ENCODE measurements around the gene PGA3. TPM values are rescaled to one million over a fixed set of nuclear protein-coding genes. Genes with fewer than 3 reads are reported as not detected.
A peak's percentile ranks its signal among the peaks of the same experiment; 100 is the strongest.
"Not testable (repeated sequence)": the region's sequence is repeated elsewhere in the genome, so short reads cannot be mapped to it uniquely, and the experiment has no call there.

The PGA3 gene
- total RNA-seq, 8 experiments from 2014 or later, result 0.49 to 4.5 (median 1.4) TPM; not detected in 2

DNA sequence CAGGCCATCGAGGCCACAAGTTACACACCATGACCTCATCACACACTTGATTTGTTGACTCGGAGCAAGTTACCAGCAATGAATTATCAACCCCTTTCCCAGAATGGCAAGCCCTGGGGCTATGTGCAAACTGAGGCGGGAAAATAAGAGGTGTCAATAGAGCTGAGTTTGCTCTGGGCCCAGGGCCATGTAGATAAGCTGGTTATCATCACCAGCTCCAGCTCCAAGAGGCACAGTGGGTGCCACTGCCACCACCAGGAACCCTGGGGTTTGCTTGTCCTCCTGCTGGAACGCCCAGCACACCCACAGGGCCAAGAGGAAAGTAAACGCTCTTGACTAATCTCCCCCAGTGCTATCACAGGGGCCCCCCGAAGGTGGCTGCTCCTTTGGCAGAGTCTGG is 29.0 kb upstream of the PGA3 start:
- Histone ChIP-seq H3K4me3 (no peak overlapping the region), H3K4me1 (replicated peaks in 1 of 2) (no peaks in the 10 kb centered on the region), H3K27ac (no peak overlapping the region)
- 33 to 100% (median 58%) methylated on average over 1 to 3 of the region's 6 CpGs; no CpG with 5 or more reads in 5 of the 10 experiments for WGBS, 10 experiments
- in situ Hi-C loops (cut with MboI; ENCODE audit: low pct_unique_long_range_greater_than_20kb in 2 of 9, low sequenced_read_pairs in 9 of 9, unreplicated experiment in 9 of 9), result loop anchor here in 1 of 9 experiments (25.0 kb wide), 1 partner anchor 337 kb away; the partner anchor contains the start of gene CCDC86
- ATAC-seq (replicated peaks in 6 of 8), result no peak

DNA sequence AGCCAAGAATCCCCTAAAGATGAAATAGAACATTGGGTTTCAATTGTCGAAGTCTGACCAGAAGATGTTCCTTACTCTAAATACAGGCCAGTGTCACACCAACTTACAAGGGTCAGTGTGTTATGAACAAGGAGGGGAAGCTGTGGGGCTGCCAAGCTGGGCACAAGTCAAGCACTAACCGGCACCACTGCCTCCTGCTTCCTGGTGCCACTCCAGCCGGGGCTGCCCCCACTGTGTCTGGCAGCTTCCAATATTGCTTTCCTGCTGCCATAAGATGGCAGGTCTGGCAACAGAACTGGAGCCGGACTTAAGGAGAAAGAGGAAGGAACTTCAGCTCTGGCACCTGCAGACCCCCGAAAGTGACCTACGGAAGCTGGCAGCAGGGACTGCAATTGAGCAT is 28.4 kb upstream of the PGA3 start:
- H3K4me3 ChIP-seq, result no peak overlapping the region
- no peaks in the 10 kb centered on the region for H3K4me1 ChIP-seq (replicated peaks in 1 of 2)
- ATAC-seq (replicated peaks in 6 of 8), result no peak
- in situ Hi-C loops (cut with MboI; ENCODE audit: low pct_unique_long_range_greater_than_20kb in 2 of 9, low sequenced_read_pairs in 9 of 9, unreplicated experiment in 9 of 9), result loop anchor here in 4 of 9 experiments (25.0 kb wide), 1 partner anchor 338 kb away; the partner anchor contains the start of gene CCDC86 (in 4 of the 4)
- H3K27ac ChIP-seq, result no peak overlapping the region
- 60 to 100% (median 83%) methylated on average over 1 to 4 of the region's 6 CpGs; no CpG with 5 or more reads in 1 of the 10 experiments for WGBS, 10 experiments

DNA sequence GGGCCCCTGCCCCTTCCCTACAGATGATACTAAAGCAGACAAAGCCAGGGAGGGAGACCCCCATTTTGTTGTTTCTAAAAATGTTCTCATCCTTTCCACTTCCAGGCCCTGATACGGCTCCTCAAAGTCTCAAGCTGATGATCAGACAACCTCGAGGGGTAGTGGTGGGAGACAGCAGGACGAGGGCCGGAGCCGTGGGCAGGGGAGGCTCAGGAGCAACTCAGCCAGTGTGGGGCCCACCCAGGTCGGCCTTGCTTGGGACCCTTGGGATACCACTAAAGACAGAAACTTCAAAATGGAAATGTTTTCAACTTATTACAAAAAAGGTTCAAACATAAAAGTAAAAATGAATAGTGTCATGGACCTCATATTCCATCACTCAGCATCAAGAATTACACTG is 26.9 kb upstream of the PGA3 start:
- no peaks in the 10 kb centered on the region for H3K4me1 ChIP-seq (replicated peaks in 1 of 2)
- H3K4me3 ChIP-seq, result no peak overlapping the region
- ATAC-seq (replicated peaks in 6 of 8), result no peak
- WGBS, 10 experiments, result 60 to 80% (median 68%) methylated on average over 1 to 5 of the region's 6 CpGs; no CpG with 5 or more reads in 5 of the 10 experiments
- in situ Hi-C loops (cut with MboI; ENCODE audit: low pct_unique_long_range_greater_than_20kb in 2 of 9, low sequenced_read_pairs in 9 of 9, unreplicated experiment in 9 of 9), result loop anchor here in 3 of 9 experiments (25.0 kb wide), 1 partner anchor 339 kb away; the partner anchor contains the start of gene CCDC86 (in 3 of the 3)
- H3K27ac ChIP-seq, result no peak overlapping the region

DNA sequence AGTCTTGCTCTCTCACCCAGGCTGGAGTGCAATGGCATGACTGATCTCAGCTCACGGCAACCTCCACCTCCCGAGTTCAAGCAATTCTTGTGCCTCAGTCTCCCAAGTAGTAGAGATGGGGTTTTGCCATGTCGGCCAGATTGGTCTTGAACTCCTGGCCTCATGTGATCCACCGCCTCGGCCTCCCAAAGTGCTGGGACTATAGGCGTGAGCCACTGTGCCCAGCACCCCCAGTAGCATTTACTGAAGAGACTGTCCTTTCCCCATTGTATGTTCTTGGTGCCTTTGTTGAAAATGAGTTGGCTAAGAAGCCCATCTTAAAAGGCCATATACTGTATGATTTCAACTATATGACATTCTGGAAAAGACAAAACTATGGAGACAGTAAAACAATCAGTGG is 23.1 kb upstream of the PGA3 start:
- H3K4me3 ChIP-seq; H3K27ac ChIP-seq; ATAC-seq (replicated peaks in 6 of 8); H3K4me1 ChIP-seq (replicated peaks in 1 of 2): not testable (repeated sequence)
- in situ Hi-C loops (cut with MboI; ENCODE audit: low pct_unique_long_range_greater_than_20kb in 2 of 9, low sequenced_read_pairs in 9 of 9, unreplicated experiment in 9 of 9), result loop anchor here in 3 of 9 experiments (25.0 kb wide), 1 partner anchor 343 kb away; the partner anchor contains the start of gene CCDC86 (in 3 of the 3)
- WGBS, 10 experiments, result 40 to 100% (median 95%) methylated on average over 1 to 4 of the region's 6 CpGs; no CpG with 5 or more reads in 3 of the 10 experiments

DNA sequence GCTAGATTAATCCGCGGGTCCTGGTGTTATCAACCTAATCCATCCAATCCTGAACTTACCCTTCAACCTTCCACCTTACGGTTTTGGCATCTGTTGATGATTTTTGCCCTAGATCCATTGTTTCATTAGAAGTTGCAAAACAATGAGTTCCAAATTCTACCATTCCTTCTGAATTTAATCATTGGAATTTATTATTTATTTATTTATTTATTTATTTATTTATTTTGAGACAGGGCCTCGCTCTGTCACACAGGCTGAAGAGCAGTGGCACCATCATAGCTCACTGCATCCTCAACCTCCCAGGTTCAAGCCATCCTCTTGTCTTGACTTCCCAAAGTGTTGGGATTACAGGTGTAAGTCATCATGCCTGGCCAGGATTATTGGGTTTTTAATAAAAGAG is 21.8 kb upstream of the PGA3 start:
- 50 to 96% (median 90%) methylated on average over 3 to 4 of the region's 4 CpGs; no CpG with 5 or more reads in 1 of the 10 experiments for WGBS, 10 experiments
- no peak overlapping the region for H3K4me3 ChIP-seq
- no peaks in the 10 kb centered on the region for H3K4me1 ChIP-seq (replicated peaks in 1 of 2)
- in situ Hi-C loops (cut with MboI; ENCODE audit: low pct_unique_long_range_greater_than_20kb in 2 of 9, low sequenced_read_pairs in 9 of 9, unreplicated experiment in 9 of 9), result loop anchor here in 3 of 9 experiments (25.0 kb wide), 1 partner anchor 344 kb away; the partner anchor contains the start of gene CCDC86 (in 3 of the 3)
- ATAC-seq (replicated peaks in 6 of 8), result no peak
- H3K27ac ChIP-seq, result no peak overlapping the region

DNA sequence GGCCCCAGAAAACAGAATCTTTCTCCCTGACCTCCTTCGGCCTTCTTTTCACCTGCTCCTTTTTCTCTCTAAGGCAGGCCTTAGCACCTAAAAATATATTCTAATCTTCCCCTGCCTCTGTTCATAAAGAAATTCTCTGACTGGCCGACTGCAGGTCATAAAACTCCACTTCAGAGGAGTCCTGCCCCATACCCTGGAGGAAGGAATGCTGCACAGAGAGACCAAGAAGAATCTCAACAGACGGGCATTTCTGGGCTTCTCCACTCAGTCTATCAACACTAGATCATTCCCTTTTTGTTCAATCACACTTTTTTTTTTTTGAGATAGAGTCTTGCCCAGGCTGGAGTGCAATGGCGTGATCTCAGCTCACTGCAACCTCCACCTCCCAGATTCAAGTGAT is 19.7 kb upstream of the PGA3 start:
- ATAC-seq (replicated peaks in 6 of 8), result no peak
- Histone ChIP-seq H3K4me3 (no peak overlapping the region), H3K4me1 (replicated peaks in 1 of 2) (peaks cover 0 to 2% of the 10 kb centered on the region in 2 donors), H3K27ac (no peak overlapping the region)
- in situ Hi-C loops (cut with MboI; ENCODE audit: low pct_unique_long_range_greater_than_20kb in 2 of 9, low sequenced_read_pairs in 9 of 9, unreplicated experiment in 9 of 9), result loop anchor here in 3 of 9 experiments (25.0 kb wide), 1 partner anchor 346 kb away; the partner anchor contains the start of gene CCDC86 (in 3 of the 3)
- 33 to 93% (median 80%) methylated on average over 1 to 4 of the region's 4 CpGs; no CpG with 5 or more reads in 2 of the 10 experiments for WGBS, 10 experiments

DNA sequence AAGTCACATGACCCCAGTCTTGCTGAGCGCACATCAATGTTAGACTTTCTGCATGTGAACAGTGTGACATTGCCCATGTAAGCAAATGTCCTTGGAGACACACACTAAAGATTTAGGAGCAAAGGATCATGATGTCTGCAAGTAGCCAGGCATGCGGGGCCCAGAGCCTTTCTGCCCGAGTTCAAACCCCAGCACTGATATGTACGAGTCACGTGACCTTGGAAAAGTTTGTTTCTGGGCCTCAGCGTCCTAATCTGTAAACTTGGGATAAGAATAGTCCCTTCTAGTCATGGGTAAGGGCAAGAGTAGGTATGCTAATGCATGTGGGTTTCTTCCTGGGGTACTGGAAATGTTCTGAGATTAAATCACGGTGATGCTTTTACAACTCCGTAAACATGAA is 16.8 kb upstream of the PGA3 start:
- Histone ChIP-seq H3K4me3 (no peak overlapping the region), H3K4me1 (replicated peaks in 1 of 2) (peaks cover 0 to 2% of the 10 kb centered on the region in 2 donors), H3K27ac (no peak overlapping the region)
- in situ Hi-C loops (cut with MboI; ENCODE audit: low pct_unique_long_range_greater_than_20kb in 2 of 9, low sequenced_read_pairs in 9 of 9, unreplicated experiment in 9 of 9), result loop anchor here in 3 of 9 experiments (25.0 kb wide), 1 partner anchor 349 kb away; the partner anchor contains the start of gene CCDC86 (in 3 of the 3)
- ATAC-seq (replicated peaks in 6 of 8), result no peak
- WGBS, 10 experiments, result 32 to 93% (median 85%) methylated on average over 2 to 8 of the region's 8 CpGs

DNA sequence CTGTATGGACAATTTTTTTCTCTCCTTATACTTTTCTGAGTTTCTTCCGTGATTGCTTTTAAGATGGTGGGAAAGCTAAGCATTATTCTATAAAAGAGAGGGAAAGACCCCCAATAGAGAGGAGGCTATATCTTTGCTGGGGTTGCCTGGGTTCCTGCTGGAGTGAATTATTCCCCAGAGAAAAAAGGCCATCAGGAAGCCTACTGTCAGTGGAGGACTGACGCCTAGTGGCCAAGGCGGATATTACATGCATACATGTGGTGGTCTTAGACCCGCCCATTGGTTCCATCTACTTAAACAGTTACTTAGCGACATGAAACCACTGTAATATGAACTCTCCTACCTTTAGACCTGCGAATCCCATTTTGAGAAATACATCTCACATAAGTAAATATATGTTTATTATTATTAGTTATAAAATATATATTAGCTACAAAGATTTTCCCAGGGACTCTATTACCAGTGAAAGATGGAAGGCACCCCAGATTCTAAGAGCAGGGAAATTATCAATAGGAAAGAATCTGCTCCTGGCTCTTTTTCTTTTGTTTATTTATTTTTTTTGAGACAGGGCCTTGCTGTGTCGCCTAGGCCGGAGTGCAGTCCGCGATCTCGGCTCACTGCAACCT is 15.7 kb upstream of the PGA3 start:
- H3K4me3 ChIP-seq, result no peak overlapping the region
- no peak overlapping the region for H3K27ac ChIP-seq
- H3K4me1 ChIP-seq (replicated peaks in 1 of 2), result peaks cover 0 to 2% of the 10 kb centered on the region in 2 donors
- WGBS, 10 experiments, result 0 to 87% (median 20%) methylated on average over 2 to 9 of the region's 11 CpGs; no CpG with 5 or more reads in 1 of the 10 experiments
- peak; percentile 44 to 94 (median 65) for ATAC-seq (replicated peaks in 6 of 8)
- in situ Hi-C loops (cut with MboI; ENCODE audit: low pct_unique_long_range_greater_than_20kb in 2 of 9, low sequenced_read_pairs in 9 of 9, unreplicated experiment in 9 of 9), result loop anchor here in 3 of 9 experiments (25.0 kb wide), 1 partner anchor 350 kb away; the partner anchor contains the start of gene CCDC86 (in 3 of the 3)

DNA sequence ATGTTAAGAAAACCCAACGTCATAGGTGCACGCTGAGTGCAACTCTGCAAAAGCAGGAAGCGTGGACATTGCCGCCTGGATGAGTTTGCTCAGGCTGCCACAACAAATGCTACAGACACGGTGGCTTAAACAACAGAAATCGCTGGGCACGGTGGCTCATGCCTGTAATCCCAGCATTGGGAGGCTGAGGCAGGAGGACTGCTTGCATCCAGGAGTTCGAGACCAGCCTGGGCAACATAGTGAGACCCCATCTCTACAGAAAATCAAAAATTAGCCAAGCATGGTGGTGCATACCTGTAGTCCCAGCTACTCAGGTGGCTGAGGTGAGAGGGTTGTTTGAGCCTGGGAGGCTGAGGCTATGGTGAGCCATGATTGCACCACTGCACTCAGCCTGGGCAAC is 13.4 kb upstream of the PGA3 start:
- Histone ChIP-seq H3K27ac (no peak overlapping the region), H3K4me3 (no peak overlapping the region), H3K4me1 (replicated peaks in 1 of 2) (peaks cover 0 to 2% of the 10 kb centered on the region in 2 donors)
- in situ Hi-C loops (cut with MboI; ENCODE audit: low pct_unique_long_range_greater_than_20kb in 2 of 9, low sequenced_read_pairs in 9 of 9, unreplicated experiment in 9 of 9), result loop anchor here in 3 of 9 experiments (25.0 kb wide), 1 partner anchor 353 kb away; the partner anchor contains the start of gene CCDC86 (in 3 of the 3)
- ATAC-seq (replicated peaks in 6 of 8), result no peak
- WGBS, 10 experiments, result 40 to 100% (median 86%) methylated on average over 1 to 6 of the region's 8 CpGs; no CpG with 5 or more reads in 2 of the 10 experiments

DNA sequence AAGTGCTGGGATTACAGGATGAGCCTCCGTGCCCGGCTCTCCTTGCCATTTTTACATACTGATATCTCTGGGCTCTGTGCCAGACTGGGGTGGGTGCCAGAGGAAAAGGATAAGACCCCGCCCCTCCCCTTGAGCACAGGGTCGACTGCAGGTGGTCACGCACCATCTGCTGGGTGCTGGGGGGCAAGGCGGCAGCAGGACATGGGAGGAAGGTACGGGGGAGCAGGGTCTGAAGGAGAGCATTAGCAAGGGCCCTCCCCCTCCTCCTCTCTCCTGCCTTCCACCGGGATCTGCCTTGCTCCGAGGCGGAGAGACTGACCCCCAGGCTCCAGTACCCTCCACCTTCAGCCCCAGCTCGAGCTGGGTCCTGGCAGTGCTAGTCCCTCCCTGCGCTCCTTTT is 9.7 kb upstream of the PGA3 start:
- Histone ChIP-seq H3K4me3 (no peak overlapping the region), H3K4me1 (replicated peaks in 1 of 2) (no peaks in the 10 kb centered on the region), H3K27ac (no peak overlapping the region)
- in situ Hi-C loops (cut with MboI; ENCODE audit: low pct_unique_long_range_greater_than_20kb in 2 of 9, low sequenced_read_pairs in 9 of 9, unreplicated experiment in 9 of 9), result loop anchor here in 3 of 9 experiments (25.0 kb wide), 1 partner anchor 356 kb away; the partner anchor contains the start of gene CCDC86 (in 3 of the 3)
- 10 to 100% (median 57%) methylated on average over 1 to 7 of the region's 12 CpGs; no CpG with 5 or more reads in 5 of the 10 experiments for WGBS, 10 experiments
- ATAC-seq (replicated peaks in 6 of 8), result peak in 1 of 8 experiments; percentile 47

DNA sequence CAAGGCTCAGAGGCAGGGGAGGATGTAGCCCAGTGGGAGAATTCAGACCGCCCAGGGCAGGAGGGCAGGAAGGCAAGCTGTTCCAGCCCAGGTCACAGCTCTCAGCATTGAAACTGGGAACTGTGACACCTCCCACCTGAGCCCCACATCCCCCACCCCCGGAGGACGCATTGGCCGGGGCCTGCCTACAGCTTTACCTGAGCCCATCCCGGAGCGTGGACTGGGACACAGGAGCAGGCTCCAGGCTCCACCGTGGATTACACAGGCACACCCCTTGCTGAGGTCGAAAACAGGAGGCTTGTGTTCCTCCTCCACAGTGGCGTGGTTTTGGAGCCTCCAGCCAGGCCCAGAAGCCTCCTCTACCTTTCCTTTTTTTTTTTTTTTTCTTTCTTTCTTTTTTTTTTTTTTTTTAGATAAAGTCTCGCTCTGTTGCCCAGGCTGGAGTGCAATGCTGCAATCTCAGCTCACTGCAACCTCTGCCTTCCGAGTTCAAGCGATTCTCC is 9.1 kb upstream of the PGA3 start:
- ATAC-seq (replicated peaks in 6 of 8), result no peak
- H3K4me1 ChIP-seq (replicated peaks in 1 of 2), result no peaks in the 10 kb centered on the region
- 33 to 93% (median 67%) methylated on average over 1 to 8 of the region's 12 CpGs; no CpG with 5 or more reads in 5 of the 10 experiments for WGBS, 10 experiments
- in situ Hi-C loops (cut with MboI; ENCODE audit: low pct_unique_long_range_greater_than_20kb in 2 of 9, low sequenced_read_pairs in 9 of 9, unreplicated experiment in 9 of 9), result loop anchor here in 3 of 9 experiments (25.0 kb wide), 1 partner anchor 357 kb away; the partner anchor contains the start of gene CCDC86 (in 3 of the 3)
- no peak overlapping the region for H3K4me3 ChIP-seq
- H3K27ac ChIP-seq, result no peak overlapping the region

DNA sequence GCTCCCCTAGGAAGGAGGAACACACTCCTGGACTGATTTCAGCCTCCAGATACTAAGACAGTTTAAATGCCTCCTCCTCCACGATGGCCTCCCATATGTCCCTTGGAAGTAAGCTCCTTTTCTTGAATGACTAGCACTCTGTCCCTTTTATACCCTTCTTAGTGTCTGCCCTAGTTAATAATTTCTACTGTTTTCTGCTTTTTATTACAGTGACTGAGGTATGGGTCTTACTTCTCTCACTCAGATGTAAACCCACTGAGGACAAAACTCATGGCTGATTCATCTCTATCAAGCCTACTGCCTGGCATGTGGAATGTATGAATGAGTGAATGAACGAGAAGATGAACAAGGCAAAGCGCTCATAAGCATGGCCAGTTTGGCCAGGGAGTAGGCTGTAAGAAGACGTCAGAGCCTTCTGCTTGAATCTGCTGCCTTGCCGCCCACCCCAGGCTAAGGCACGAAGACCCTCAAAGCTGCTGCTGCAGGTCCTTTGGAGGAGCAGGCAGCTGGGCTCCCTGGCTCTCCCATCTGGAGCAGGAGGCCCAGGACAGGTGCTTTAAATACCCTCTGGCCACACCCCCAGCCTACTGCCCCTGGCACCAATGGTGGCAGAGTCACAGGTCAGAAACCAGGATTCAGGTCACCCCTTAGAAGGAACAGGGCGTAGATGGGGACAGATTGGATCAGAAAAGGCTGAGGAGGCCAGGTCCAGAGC is 8.2 kb upstream of the PGA3 start:
- no peak overlapping the region for H3K27ac ChIP-seq
- WGBS, 10 experiments, result 0 to 83% (median 40%) methylated on average over 1 to 6 of the region's 7 CpGs; no CpG with 5 or more reads in 2 of the 10 experiments
- no peak overlapping the region for H3K4me3 ChIP-seq
- ATAC-seq (replicated peaks in 6 of 8), result no peak
- H3K4me1 ChIP-seq (replicated peaks in 1 of 2), result no peaks in the 10 kb centered on the region
- in situ Hi-C loops (cut with MboI; ENCODE audit: low pct_unique_long_range_greater_than_20kb in 2 of 9, low sequenced_read_pairs in 9 of 9, unreplicated experiment in 9 of 9), result loop anchor here in 3 of 9 experiments (25.0 kb wide), 1 partner anchor 358 kb away; the partner anchor contains the start of gene CCDC86 (in 3 of the 3)

Measured in motor neuron (in vitro differentiated cells).